K562 (cell line): Measurements from ENCODE around the gene NOX5. TPM values are rescaled to one million over a fixed set of nuclear protein-coding genes. Genes with fewer than 3 reads are reported as not detected.

ENCODE experiments used
- BCOR ChIP-seq: fragments of 450-650 bp; IDR thresholded peaks from 2 replicates; pipeline ENCODE4 v1.6.1; 2016
- CCAR2 ChIP-seq: fragments of 200-400 bp; formaldehyde crosslinking; IDR thresholded peaks from 2 replicates; pipeline ENCODE4 v1.6.1; 2017; ENCODE audit warnings: mild to moderate bottlenecking, low read depth, low read length
- DDX20 ChIP-seq: fragments of 450-650 bp; IDR thresholded peaks from 2 replicates; pipeline ENCODE4 v1.6.1; 2016; ENCODE audit warnings: missing genetic modification characterization, low read depth, mild to moderate bottlenecking, missing compliant biosample characterization, moderate library complexity
- DPF2 ChIP-seq: fragments of 450-650 bp; IDR thresholded peaks from 2 replicates; pipeline ENCODE4 v1.6.1; 2016
- HCFC1 ChIP-seq: IDR thresholded peaks from 2 replicates; pipeline ENCODE4 v1.6.1; 2012; ENCODE audit warnings: low read depth, low read length, improper control_type of control experiment
- HOXB6 ChIP-seq: fragments of 250-450 bp; sonication (Bioruptor Pico); IDR thresholded peaks from 2 replicates; pipeline ENCODE4 v1.5.1; 2022; ENCODE audit warnings: mild to moderate bottlenecking, borderline replicate concordance
- ILK ChIP-seq: fragments of 450-650 bp; IDR thresholded peaks from 2 replicates; pipeline ENCODE4 v1.6.1; 2016; ENCODE audit warnings: missing genetic modification characterization, low read depth, mild to moderate bottlenecking, missing compliant biosample characterization, moderate library complexity, borderline replicate concordance
- MED1 ChIP-seq: sonication (generic); formaldehyde crosslinking; IDR thresholded peaks from 2 replicates; pipeline ENCODE4 v1.8.1; 2023; ENCODE audit warnings: missing genetic modification reagents, borderline replicate concordance
- NFE2L1 ChIP-seq: fragments of 450-650 bp; IDR thresholded peaks from 2 replicates; pipeline ENCODE4 v1.6.1; 2016; ENCODE audit warnings: missing genetic modification characterization, low read depth, mild to moderate bottlenecking, missing compliant biosample characterization, moderate library complexity, borderline replicate concordance
- RFX1 ChIP-seq: fragments of 450-650 bp; IDR thresholded peaks from 2 replicates; pipeline ENCODE4 v1.6.1; 2016; ENCODE audit warnings: mild to moderate bottlenecking, moderate library complexity
- SMARCA5 ChIP-seq: fragments of 450-650 bp; IDR thresholded peaks from 2 replicates; pipeline ENCODE4 v1.6.1; 2016
- TARDBP ChIP-seq: fragments of 450-650 bp; IDR thresholded peaks from 2 replicates; pipeline ENCODE4 v1.6.1; 2016
- TFAM ChIP-seq: fragments of 250-450 bp; sonication (Bioruptor Pico); conservative IDR thresholded peaks from 2 replicates; pipeline ENCODE4 v1.5.0; 2021; ENCODE audit warnings: mild to moderate bottlenecking, moderate library complexity
- ZNF717 ChIP-seq: fragments of 250-450 bp; sonication (Bioruptor Pico); IDR thresholded peaks from 2 replicates; pipeline ENCODE4 v1.5.0; 2021
- polyA plus RNA-seq, 8 experiments: library from polyadenylated mRNA; depleted of rRNA in 4 of 8; stranded (reverse) in 5 of 8; unstranded in 3 of 8; fragments of >200 nt; fragmentation: Nextera tagmentation in 2 of 8; fragmentation: Illumina TruSeq in 1 of 8; extraction: Ambion mirVana in 2 of 8; extraction: Trizol in 1 of 8; gene quantifications; 2 replicates each; pipeline versions ENCODE4 v1.2.1 to v1.2.3, GENCODE V29; 2011 to 2014; ENCODE audit warnings: inconsistent platforms in 1 of 8, missing spikeins in 1 of 8
- total RNA-seq, 7 experiments: library from RNA; depleted of rRNA in 6 of 7; stranded (reverse); fragments of >200 nt in 6 of 7; fragmentation: Illumina TruSeq in 2 of 7; extraction: Trizol in 2 of 7; gene quantifications; 2 replicates each; pipeline versions ENCODE4 v1.2.1 to v1.2.3, GENCODE V29; 2011 to 2021; ENCODE audit warnings: low replicate concordance in 1 of 7
- TF ChIP-seq, protein P1 (sequence below): fragments of 200-800 bp; sonication (Bioruptor generic); IDR thresholded peaks from 2 replicates; pipeline ENCODE4 v1.6.1; 2016; ENCODE audit warnings: missing genetic modification characterization, missing compliant biosample characterization
- TF ChIP-seq, protein P2 (sequence below): fragments of 450-650 bp; formaldehyde crosslinking; IDR thresholded peaks from 2 replicates; pipeline ENCODE4 v1.4.0; 2020; ENCODE audit warnings: mild to moderate bottlenecking
- TF ChIP-seq, protein P3 (sequence below): fragments of 450-650 bp; formaldehyde crosslinking; IDR thresholded peaks from 2 replicates; pipeline ENCODE4 v1.4.0; 2020; ENCODE audit warnings: mild to moderate bottlenecking, mixed read lengths

Gene NOX5
- total and polyA plus RNA-seq, 9 of the 15 experiments (the other 6 are each of a cell fraction or from before 2014, with no cell fraction given): 0.01 TPM; not detected in 8

DNA sequence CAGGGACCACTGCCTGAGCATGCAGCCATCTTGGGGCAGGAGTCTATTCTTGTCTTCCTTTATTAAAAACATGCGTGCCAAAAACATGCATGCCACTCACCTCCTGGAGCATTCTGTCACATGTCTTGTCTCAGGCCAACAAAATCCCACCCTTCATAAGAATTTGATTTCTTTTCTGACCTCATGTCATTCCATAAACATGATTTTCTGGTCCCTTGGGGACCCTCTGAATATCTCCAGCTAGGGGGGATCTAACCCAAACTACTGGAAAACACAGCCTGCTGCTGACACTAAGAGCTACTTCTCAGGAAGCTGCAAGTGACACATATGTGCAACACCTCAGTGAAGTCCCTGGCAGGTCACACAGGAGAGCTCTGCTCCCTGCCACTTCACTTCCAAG, 26.8 kb upstream of the NOX5 start (continued):
- TF ChIP-seq, protein P1, sequence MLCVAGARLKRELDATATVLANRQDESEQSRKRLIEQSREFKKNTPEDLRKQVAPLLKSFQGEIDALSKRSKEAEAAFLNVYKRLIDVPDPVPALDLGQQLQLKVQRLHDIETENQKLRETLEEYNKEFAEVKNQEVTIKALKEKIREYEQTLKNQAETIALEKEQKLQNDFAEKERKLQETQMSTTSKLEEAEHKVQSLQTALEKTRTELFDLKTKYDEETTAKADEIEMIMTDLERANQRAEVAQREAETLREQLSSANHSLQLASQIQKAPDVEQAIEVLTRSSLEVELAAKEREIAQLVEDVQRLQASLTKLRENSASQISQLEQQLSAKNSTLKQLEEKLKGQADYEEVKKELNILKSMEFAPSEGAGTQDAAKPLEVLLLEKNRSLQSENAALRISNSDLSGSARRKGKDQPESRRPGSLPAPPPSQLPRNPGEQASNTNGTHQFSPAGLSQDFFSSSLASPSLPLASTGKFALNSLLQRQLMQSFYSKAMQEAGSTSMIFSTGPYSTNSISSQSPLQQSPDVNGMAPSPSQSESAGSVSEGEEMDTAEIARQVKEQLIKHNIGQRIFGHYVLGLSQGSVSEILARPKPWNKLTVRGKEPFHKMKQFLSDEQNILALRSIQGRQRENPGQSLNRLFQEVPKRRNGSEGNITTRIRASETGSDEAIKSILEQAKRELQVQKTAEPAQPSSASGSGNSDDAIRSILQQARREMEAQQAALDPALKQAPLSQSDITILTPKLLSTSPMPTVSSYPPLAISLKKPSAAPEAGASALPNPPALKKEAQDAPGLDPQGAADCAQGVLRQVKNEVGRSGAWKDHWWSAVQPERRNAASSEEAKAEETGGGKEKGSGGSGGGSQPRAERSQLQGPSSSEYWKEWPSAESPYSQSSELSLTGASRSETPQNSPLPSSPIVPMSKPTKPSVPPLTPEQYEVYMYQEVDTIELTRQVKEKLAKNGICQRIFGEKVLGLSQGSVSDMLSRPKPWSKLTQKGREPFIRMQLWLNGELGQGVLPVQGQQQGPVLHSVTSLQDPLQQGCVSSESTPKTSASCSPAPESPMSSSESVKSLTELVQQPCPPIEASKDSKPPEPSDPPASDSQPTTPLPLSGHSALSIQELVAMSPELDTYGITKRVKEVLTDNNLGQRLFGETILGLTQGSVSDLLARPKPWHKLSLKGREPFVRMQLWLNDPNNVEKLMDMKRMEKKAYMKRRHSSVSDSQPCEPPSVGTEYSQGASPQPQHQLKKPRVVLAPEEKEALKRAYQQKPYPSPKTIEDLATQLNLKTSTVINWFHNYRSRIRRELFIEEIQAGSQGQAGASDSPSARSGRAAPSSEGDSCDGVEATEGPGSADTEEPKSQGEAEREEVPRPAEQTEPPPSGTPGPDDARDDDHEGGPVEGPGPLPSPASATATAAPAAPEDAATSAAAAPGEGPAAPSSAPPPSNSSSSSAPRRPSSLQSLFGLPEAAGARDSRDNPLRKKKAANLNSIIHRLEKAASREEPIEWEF: no peak
- TF ChIP-seq HOXB6 (CRISPR knock-in tag) (no peak), ZNF717 (CRISPR knock-in tag) (no peak), DDX20 (tag) (no peak), DPF2 (no peak), RFX1 (no peak), MED1 (no peak), CCAR2 (no peak), SMARCA5 (no peak), HCFC1 (no peak), NFE2L1 (no peak), TFAM (CRISPR knock-in tag) (no peak), BCOR (no peak), ILK (tag) (no peak), TARDBP (no peak)
- TF ChIP-seq, protein P2, sequence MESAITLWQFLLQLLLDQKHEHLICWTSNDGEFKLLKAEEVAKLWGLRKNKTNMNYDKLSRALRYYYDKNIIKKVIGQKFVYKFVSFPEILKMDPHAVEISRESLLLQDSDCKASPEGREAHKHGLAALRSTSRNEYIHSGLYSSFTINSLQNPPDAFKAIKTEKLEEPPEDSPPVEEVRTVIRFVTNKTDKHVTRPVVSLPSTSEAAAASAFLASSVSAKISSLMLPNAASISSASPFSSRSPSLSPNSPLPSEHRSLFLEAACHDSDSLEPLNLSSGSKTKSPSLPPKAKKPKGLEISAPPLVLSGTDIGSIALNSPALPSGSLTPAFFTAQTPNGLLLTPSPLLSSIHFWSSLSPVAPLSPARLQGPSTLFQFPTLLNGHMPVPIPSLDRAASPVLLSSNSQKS (CRISPR knock-in tag): no peak
- TF ChIP-seq, protein P3, sequence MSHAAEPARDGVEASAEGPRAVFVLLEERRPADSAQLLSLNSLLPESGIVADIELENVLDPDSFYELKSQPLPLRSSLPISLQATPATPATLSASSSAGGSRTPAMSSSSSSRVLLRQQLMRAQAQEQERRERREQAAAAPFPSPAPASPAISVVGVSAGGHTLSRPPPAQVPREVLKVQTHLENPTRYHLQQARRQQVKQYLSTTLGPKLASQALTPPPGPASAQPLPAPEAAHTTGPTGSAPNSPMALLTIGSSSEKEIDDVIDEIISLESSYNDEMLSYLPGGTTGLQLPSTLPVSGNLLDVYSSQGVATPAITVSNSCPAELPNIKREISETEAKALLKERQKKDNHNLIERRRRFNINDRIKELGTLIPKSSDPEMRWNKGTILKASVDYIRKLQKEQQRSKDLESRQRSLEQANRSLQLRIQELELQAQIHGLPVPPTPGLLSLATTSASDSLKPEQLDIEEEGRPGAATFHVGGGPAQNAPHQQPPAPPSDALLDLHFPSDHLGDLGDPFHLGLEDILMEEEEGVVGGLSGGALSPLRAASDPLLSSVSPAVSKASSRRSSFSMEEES (CRISPR knock-in tag): no peak
